Peyer's patch (tissue), 4 donors: Measurements from ENCODE around the gene SOCS1.

Experiments
- CTCF ChIP-seq, 6 experiments: fragments of 450-650 bp in 4 of 6; fragments of 200-600 bp in 2 of 6; sonication (generic) in 1 of 6; IDR thresholded peaks; one replicate each; pipeline ENCODE4 v1.5.1; 2017 to 2019; ENCODE audit warnings: antibody characterized with exemption in 6 of 6, mild to moderate bottlenecking in 3 of 6, moderate library complexity in 1 of 6
- POLR2A ChIP-seq, 2 donors: fragments of 450-650 bp; IDR thresholded peaks; one replicate each; pipeline ENCODE4 v1.5.1; 2017; ENCODE audit warnings: antibody characterized with exemption in 2 of 2, mild to moderate bottlenecking in 2 of 2, moderate library complexity in 2 of 2

- no peak for TF ChIP-seq CTCF (IDR thresholded peaks at IDR 0.05)
- no peak for TF ChIP-seq POLR2A (IDR thresholded peaks at IDR 0.05)
Observed at GRCh38 chr16:11213373-11213772, 42.6 kb downstream of the SOCS1 start.
